Measurements from ENCODE around the gene CRADD. TPM values are rescaled to one million over a fixed set of nuclear protein-coding genes. Genes with fewer than 3 reads are reported as not detected.

The CRADD gene
- total RNA-seq: 10.2 and 11.9 TPM in 2 replicates

DNA sequence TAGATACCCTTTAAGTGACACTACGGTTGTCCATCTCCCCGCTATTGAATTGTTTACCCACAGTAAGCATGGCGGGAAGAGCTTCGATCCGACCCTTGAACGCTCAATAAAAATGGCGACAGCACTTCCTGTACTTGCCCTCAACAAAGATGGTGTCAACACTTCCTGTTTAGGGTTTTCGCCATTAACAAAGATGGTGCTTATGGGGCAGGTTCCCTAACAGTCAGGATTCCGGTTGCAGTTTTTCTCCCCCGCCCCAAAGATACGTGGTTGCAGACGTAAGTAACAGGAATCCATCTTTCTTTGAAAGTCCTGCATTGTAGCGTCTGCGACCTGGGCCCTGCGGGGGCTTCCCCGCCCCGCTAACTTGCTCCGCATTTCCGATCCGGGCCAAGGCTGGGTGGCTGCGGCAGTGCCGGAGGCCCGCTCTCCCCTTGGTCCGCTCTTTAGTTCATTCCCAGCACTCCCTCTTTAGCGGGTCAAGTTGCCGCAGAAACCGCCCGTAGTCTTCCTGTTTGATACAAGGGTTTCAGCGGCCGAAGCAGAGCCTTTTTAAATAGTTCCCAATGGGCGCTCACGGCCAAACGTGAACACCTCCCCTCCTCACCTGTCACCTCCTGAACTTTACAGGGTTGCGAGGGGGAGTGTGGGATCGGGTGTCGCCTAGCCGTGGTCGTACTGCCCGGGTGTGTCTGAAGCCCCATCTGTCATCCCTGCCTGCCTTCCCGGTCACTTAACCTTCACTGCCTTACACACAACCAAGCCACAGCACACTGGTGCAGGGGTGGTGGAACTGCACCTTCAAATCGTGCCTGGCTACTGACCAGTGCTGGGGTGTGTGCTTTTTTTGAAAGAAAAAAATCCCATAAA is at the start of gene CRADD:
Gene CRADD, plus strand, starts transcription at position 181 of the 870 bp plus-strand sequence.

Other genes with a start within 250 kb of the CRADD start
- 28.5 and 54.8 TPM in 2 replicates for gene UBE2N, start 235.4 kb upstream of the CRADD start, total RNA-seq
- gene MRPL42, start 209.9 kb upstream of the CRADD start, total RNA-seq: 73.3 and 92.9 TPM in 2 replicates
- 0.59 and 0.97 TPM in 2 replicates for gene SOCS2, start 104.7 kb upstream of the CRADD start, total RNA-seq

Data from smooth muscle cell of the umbilical artery (primary cell).